CD4-positive, alpha-beta T cell treated with Interleukin-15 for 1 hour (primary cell): Measurements from ENCODE around the gene SMIM29.

ENCODE experiments used
- DNase-seq: peaks from one replicate; pipeline ENCODE4 v3.0.0-alpha.2; 2020

Gene SMIM29

GRCh38 chr6:34239893-34240292, 8.9 kb downstream of the SMIM29 start:
- no peak for DNase-seq

- no peak for DNase-seq
Observed at GRCh38 chr6:34239500-34239825, 9.3 kb downstream of the SMIM29 start.

DNA sequence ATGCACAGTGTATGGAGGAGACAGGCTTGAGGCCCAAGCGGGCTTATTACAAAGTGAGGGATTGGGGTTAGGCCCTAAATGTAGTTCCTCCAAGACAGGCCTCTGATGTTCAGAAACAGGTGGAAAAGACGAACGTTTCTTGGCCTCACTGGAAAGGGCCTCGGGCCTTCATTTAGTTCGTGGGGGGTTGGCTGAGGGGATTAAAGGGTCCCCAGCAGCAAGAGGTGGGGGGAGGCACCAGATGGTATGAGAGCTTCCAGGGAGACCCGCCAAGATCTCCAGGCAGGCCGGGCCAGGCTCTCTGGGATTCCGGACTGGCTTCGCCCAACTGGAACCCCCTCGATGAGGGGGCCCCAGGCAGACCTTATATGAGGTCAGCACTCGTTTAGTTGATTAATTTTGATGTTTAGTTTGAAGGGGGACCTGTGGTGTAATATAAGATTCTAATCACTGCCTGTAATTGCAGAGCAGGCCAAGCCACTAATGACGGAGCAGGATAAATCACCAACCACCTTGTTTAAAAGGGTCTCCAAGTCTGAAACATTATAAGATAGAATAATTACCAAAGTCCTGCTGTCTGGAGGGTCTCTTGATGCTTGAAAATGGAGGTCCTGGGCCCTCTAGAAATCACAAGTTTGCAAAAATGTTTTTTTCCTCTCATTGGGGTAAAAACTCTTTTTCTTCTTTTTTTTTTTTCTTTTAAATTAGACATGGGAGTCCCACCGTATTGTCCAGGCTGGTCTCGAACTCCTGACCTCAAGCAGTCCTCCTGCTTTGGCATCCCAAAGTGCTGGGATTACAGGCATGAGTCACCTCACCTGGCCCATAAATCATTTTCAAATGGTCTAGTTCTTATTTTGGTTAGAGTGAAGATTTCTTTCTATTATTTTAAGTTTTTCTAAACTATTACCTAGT, 10.0 kb downstream of the SMIM29 start:
- DNase-seq, result no peak

- DNase-seq, result peak; percentile 67
Observed at GRCh38 chr6:34237722-34238584, 10.9 kb downstream of the SMIM29 start.

DNA sequence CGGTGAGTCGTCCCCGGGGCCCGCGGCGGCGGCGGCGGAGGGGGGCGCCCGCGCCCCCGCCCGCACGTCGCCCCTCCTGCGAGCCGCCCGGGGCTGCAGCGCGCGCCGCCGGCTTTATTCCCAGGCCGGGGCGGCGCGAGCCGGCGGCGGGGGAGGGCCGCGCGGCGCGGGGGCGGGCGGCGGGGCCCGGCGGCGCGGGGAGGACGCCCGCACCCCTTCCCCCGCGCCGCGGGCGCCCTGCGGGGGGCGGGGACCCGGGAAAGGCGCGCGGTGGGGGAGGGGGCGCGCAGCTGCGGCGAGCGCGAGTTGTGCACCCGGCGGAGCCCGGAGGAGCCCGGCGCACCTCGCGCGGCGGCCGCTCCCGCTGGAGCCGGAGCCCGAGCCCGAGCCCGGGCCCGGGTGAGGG, 11.5 kb downstream of the SMIM29 start:
- DNase-seq, result no peak

- DNase-seq, result peak; percentile 92
Observed at GRCh38 chr6:34236443-34237315, 12.1 kb downstream of the SMIM29 start, which contains the start of gene HMGA1. HMGA1 (plus strand) TSS chr6:34236873; CDS start chr6:34240781, 3,908 bp downstream.

- DNase-seq, result peak; percentile 73
Observed at GRCh38 chr6:34236131-34236442, 12.7 kb downstream of the SMIM29 start.

DNA sequence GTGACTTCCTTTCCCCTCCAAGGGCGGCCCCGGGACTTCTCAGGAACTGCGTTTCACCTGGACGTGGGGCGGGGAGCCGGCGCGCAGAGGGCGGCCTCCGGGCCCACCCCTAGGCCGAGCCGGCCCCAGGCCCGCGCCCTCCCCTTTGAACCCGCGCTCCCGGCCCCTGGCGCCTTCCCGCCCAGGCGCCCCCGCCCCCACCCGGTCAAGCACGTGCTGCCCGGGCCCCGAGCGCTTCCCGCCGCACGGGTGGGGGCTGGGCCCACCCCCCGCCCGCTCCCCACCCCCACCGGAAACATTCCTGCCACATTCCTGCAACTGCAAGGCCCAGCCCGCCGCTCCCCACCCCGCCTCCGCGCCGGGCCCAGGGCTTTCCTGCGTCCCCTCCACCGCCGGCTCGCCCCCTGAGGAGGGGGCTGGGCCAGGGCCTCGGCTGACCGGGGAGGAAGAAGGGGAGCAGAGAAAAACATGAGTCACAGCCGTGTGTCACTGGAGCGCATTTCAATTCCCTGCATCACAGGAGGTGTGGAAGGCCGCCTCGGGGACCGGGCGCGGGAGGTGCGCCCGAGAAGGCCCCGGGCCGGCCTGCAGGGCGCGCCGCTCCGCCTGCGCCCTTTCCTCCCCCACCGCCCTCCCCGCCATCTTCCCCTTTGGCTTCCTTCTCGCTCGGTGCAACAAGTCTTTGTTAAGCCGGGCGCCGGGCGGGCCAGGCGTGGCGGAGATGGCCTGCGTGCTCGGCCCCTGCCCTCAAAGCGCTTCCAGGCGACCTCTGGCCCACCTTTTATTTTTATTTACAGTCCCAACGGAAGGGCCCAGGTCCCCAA, 13.3 kb downstream of the SMIM29 start:
- peak; percentile 79 for DNase-seq

DNA sequence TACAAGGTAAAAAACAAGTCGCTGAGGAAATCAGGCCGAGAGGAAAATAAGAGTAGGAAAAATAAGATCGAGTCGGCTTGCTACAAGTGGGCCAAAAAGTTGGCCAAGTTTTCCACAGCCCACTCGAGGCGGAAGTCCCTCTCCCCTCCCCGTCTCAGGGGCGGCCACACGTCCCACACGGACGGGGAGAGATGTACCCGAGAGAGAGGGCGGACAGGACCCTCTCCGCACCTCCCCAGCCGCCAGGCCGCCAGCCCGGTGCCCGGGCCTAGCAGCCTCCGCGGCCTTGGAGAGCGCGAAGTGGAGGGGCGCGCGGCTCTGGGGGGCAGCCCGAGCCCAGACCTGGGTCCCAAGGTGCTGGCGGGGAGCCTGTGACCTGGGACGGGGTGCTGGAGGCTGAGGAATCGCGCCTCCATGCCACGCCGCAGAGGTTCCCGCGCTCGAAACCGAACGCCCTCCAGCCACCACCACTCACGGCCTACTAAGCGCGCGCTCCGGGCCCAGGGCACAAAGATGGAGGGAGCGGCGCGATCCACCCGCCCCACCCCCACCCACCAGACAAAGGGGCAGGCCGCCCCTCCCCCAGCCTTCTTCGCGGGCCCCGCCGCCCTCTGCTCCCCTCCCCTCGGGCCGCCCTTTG, 14.0 kb downstream of the SMIM29 start:
- DNase-seq, result no peak

GRCh38 chr6:34233867-34234266, 14.9 kb downstream of the SMIM29 start:
- no peak for DNase-seq

- no peak for DNase-seq
Observed at GRCh38 chr6:34232901-34233300, 15.9 kb downstream of the SMIM29 start.

- DNase-seq, result no peak
Observed at GRCh38 chr6:34231566-34232336, 17.1 kb downstream of the SMIM29 start.

- no peak for DNase-seq
Observed at GRCh38 chr6:34230653-34231371, 18.0 kb downstream of the SMIM29 start.

- DNase-seq, result no peak
Observed at GRCh38 chr6:34229877-34230276, 18.9 kb downstream of the SMIM29 start.

- no peak for DNase-seq
Observed at GRCh38 chr6:34227761-34228421, 20.9 kb downstream of the SMIM29 start.

DNA sequence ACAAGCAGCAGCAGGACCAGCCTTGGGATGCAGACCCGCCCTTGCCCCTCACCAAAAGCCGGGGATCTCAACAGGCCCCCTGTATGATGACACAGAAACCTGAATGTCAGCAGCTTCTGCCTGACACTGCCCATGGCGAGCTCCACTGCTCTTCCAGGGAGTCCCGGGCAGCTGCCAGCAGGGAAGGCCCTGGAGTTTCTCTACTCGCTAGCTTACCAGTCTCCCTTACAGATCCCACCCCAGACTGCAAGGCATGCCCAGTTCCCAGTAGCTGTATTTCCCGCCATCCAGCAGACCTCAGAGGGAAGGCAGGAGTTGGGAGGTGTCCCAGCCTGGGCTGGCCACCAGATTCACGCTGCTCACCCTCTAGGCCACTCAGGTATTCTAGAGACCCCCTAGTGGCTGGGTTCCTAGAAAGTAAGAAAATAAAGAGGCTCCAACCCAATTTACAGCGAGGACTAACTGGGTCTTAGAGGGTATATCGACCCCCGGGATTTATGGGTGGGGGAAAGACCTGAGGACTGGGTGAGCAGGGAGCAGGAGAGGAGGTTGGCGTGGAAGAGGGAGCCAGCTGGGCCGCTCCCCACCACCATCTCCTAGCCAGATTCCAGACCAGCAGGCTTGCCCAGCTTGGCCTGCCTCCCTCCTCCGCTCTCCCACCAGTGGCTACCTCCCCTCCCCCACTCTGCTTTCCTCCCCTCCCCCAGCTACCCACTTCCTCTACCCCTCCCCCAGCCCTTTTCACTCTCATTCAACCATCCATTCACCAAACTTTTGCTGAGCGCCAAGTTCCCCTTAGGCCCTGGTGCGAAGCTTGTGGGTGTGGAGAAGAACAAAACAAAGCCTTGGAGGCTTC, 21.8 kb downstream of the SMIM29 start:
- DNase-seq, result peak; percentile 37

DNA sequence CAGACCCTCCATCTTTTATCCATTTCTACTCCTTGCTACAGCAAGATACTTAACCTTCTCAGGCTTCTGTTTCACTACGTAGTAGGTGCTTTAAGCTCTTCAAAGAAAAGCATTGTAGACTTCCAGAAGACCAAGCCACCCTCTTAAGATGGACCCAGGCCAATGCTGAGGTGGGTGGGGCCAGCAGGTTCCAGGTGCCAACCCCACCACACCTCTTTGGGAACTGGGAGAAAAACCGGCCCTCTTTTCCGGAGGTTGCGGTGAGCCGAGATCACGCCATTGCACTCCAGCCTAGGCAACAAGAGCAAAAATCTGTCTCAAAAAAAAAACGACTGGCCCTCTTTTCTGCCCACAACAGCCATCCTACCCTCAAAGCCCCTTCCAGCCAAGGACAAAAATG, 22.7 kb downstream of the SMIM29 start:
- DNase-seq, result no peak

- no peak for DNase-seq
Observed at GRCh38 chr6:34225551-34225950, 23.3 kb downstream of the SMIM29 start.
